ENCODE results near the gene RHBDF2. TPM values are rescaled to one million over a fixed set of nuclear protein-coding genes. Genes with fewer than 3 reads are reported as not detected.

Gene RHBDF2
- total RNA-seq: 77.3 and 132 TPM in 2 replicates

GRCh38 chr17:76501018-76501826 is at the start of gene RHBDF2:
Gene RHBDF2, minus strand, starts transcription at chr17:76501423. Its CDS starts 19,899 bp downstream, at chr17:76481524.
- no peak for DNase-seq (ENCODE audit: extremely low read depth, low read depth, low spot score)

- no peak for DNase-seq (ENCODE audit: extremely low read depth, low read depth, low spot score)
These were observed 48.3 kb upstream of the RHBDF2 start for GRCh38 chr17:76549539-76549938.

DNA sequence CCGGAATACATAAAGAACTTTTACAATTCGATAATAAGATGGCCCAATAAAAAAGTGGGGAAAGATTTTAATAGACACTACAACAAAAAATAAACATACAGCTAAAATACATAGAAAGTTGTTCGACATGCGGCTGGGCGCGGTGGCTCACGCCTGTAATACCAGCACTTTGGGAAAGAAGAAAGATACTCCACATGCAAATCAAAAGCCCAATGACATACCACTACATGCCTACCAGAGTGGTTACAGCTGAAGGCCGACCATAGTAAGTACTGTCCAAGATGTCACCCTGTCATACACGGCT is 47.9 kb upstream of the RHBDF2 start:
- DNase-seq (ENCODE audit: extremely low read depth, low read depth, low spot score): no peak

DNA sequence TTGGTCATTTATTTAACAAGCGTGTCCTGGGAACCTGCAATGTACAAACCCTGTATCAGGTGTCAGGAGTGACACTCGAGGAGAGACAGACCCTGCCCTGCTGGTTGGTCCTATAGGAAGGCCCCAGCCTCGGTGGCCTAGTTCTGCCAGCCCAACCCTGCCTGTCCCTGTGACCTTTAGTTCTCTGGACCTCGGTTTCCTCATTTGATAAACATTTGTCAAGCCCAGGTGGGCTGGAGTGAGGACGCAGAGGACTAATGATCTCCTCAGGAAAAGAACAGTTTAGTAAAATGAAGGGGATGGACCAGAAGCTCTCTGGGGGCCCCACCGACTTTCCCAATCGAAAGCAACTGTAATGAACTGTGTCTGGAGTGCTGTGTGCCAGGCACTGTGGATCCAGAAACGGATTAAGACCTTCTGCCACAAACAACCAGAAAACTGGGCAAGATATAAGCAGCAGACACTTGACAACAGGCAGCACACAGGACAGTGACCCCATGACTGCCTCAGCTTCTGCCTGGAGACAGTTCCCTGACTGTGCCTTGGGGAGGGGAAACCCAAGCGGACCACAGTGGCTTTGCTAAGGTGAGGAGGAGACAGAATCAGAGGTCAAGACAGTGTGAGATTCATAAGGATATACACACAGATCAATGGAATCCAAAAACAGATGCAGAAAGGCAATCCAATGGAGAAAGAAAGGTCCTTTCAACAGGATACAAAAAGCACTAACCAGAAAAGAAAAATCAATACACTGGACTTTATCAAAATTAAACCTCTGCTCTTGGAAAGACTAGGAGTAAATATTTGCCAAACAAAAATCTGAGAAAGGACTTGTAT is 47.4 kb upstream of the RHBDF2 start:
- DNase-seq (ENCODE audit: extremely low read depth, low read depth, low spot score): no peak

GRCh38 chr17:76547642-76548202 is 46.5 kb upstream of the RHBDF2 start:
- DNase-seq (ENCODE audit: extremely low read depth, low read depth, low spot score): no peak

- no peak for DNase-seq (ENCODE audit: extremely low read depth, low read depth, low spot score)
These were observed 46.0 kb upstream of the RHBDF2 start for GRCh38 chr17:76547183-76547641.

GRCh38 chr17:76546556-76547182 is 45.4 kb upstream of the RHBDF2 start:
- no peak for DNase-seq (ENCODE audit: extremely low read depth, low read depth, low spot score)

GRCh38 chr17:76545918-76546555 is 44.8 kb upstream of the RHBDF2 start:
- no peak for DNase-seq (ENCODE audit: extremely low read depth, low read depth, low spot score)

DNA sequence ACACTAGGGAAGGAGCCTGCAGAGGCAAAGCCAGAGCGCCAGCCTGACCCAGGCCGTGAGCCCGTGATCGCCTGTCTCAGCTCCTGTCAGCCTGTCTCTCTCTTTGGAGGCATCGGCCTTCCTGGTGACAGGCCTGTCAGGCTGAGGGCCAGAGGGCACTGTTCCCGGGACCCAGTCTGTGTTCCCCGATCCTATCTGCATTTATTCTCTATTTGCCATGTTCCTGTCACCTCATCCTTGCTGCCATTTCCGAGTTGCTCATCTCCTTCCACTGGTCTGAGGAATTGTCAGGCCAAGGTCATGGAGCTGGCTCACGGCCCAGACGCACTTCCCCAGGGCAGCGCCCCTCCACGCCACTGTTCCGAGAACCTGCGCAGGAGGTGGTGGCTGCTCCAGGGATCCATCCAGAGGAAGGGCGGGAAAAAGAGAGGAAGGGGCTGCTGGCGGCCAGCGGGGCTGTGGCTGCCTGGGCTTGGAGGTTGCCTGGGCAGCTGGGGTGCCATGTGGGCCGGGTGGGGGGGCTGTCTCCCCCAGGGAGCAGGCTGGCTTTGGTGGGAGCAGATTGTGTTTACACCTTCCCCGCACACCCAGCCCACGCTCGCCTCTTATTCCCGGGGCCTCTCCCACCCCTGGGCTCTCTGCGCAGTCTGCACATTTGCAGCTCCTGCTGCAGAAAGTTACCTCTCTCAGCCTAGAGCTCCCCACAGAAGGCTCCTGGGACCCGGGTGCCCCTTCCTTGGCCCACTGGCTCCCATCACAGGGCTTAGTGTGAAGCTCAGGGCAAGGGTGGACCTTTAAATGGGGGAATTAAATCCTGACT is 43.5 kb upstream of the RHBDF2 start:
- DNase-seq (ENCODE audit: extremely low read depth, low read depth, low spot score): no peak

DNA sequence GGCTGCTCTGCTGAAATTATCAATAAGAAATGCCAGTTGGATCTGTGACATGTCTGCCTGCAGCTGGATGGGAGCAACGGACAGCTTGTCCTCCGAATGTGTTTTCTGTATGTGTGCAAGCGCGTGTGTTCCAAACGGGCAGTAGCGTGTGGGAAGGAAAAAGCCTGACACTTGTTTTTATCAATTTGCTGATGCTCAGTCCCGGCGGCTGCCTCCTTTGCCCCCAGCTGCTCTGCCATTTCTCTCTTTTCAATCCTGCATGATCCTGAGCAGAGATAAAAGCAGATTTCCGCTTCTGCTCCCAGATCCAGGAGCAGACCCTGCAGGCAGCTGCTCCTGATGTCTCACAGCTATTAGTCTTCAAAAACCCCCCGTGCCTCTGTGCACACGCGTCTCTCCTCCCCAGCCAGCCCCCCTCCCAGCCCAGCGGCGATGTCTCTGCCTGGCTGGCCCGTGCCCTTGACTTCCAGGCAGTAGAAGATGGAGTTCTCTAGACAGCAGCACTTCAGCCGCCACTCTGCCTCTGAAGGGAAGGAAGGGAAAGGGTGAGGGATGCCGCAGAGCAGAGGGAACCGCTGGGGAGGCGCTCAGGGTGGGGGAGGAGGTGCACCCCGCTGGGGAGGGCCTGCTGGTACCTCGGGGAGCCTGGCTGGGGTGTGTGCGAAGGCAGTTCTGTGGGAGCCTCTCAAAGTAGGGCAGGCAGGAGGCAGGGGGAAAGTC is 42.8 kb upstream of the RHBDF2 start:
- DNase-seq (ENCODE audit: extremely low read depth, low read depth, low spot score): no peak

GRCh38 chr17:76543482-76543825 is 42.2 kb upstream of the RHBDF2 start:
- DNase-seq (ENCODE audit: extremely low read depth, low read depth, low spot score): no peak

DNA sequence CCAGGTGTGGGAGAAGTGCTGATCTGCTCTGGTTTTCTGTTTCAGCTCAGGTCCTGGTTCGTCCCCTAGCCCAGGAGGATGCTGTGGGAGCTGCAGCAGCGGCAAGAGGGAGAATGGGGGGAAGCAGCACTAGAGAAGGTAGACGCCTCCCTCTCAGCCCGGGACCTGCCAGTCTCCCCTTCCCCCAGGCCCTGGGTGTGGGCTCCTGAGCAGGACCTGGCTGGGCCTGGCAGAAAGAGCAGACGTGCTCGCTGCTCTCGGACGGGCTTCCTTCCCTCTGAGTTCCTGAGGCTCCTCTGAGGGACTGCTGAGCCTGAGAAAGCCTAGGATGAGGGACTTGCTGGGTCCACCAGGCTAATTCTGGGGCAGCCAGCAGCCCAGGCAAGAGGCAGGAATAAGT is 41.8 kb upstream of the RHBDF2 start:
- no peak for DNase-seq (ENCODE audit: extremely low read depth, low read depth, low spot score)

- no peak for DNase-seq (ENCODE audit: extremely low read depth, low read depth, low spot score)
These were observed 41.3 kb upstream of the RHBDF2 start for GRCh38 chr17:76542566-76542971.

GRCh38 chr17:76541739-76542454 is 40.7 kb upstream of the RHBDF2 start:
- no peak for DNase-seq (ENCODE audit: extremely low read depth, low read depth, low spot score)

GRCh38 chr17:76540381-76541300 is 39.4 kb upstream of the RHBDF2 start:
- no peak for DNase-seq (ENCODE audit: extremely low read depth, low read depth, low spot score)

GRCh38 chr17:76539631-76540271 is 38.5 kb upstream of the RHBDF2 start, which contains the start of gene PRCD:
Gene PRCD, plus strand, starts transcription at chr17:76540044. Its CDS starts 98 bp downstream, at chr17:76540142.
- DNase-seq (ENCODE audit: extremely low read depth, low read depth, low spot score): no peak
